Purkinje cell (primary cell): ENCODE data around the gene SMIM10L2A. TPM values are rescaled to one million over a fixed set of nuclear protein-coding genes. Genes with fewer than 3 reads are reported as not detected.

Experiments used
- polyA plus RNA-seq: library from polyadenylated mRNA; unstranded; fragments of >200 nt; fragmentation: Nextera tagmentation; gene quantifications from 2 replicates; pipeline ENCODE4 v1.2.1, GENCODE V29; 2014

SMIM10L2A gene
- polyA plus RNA-seq, result 0.73 and 1.5 TPM in 2 replicates

GRCh38 chrX:135421932-135422809 lies at the start of gene SMIM10L2A:
SMIM10L2A (plus strand) TSS chrX:135421944; CDS start chrX:135422132, 188 bp downstream.

Other genes with a start within 250 kb of the SMIM10L2A start
- gene ETDA, start 169.9 kb upstream of the SMIM10L2A start, polyA plus RNA-seq, result not detected in 2 replicates
- gene ETDC, start 112.5 kb upstream of the SMIM10L2A start, polyA plus RNA-seq, result not detected in 2 replicates
- gene ZNF75D, start 77.8 kb upstream of the SMIM10L2A start, polyA plus RNA-seq, result 1.5 and 3.4 TPM in 2 replicates
- 4.0 and 4.7 TPM in 2 replicates for gene ZNF449, start 77.1 kb upstream of the SMIM10L2A start, polyA plus RNA-seq
- 4.0 and 8.4 TPM in 2 replicates for gene INTS6L, start 98.7 kb downstream of the SMIM10L2A start, polyA plus RNA-seq